Measurements from ENCODE around the gene GNAO1. TPM values are rescaled to one million over a fixed set of nuclear protein-coding genes. Genes with fewer than 3 reads are reported as not detected.
A peak's percentile ranks its signal among the peaks of the same experiment; 100 is the strongest.

GNAO1 gene
- total RNA-seq, 1 donor from 2014 or later: 1.8 TPM

- no peak for DNase-seq
Measured at GRCh38 chr16:56349711-56350161, 158.4 kb downstream of the GNAO1 start.

GRCh38 chr16:56350491-56351405 is 159.5 kb downstream of the GNAO1 start:
- no peak for DNase-seq

GRCh38 chr16:56351481-56351880 is 160.2 kb downstream of the GNAO1 start:
- DNase-seq: no peak

- DNase-seq: no peak
Measured at GRCh38 chr16:56352351-56353053, 161.2 kb downstream of the GNAO1 start.

- no peak for DNase-seq
Measured at GRCh38 chr16:56353054-56353921, 162.0 kb downstream of the GNAO1 start.

GRCh38 chr16:56354016-56354415 is 162.7 kb downstream of the GNAO1 start:
- DNase-seq: no peak

- no peak for DNase-seq
Measured at GRCh38 chr16:56354746-56355145, 163.5 kb downstream of the GNAO1 start.

GRCh38 chr16:56355221-56355620 is 163.9 kb downstream of the GNAO1 start:
- DNase-seq: no peak

- no peak for DNase-seq
Measured at GRCh38 chr16:56355786-56356275, 164.5 kb downstream of the GNAO1 start.

GRCh38 chr16:56356276-56357240 is 165.3 kb downstream of the GNAO1 start:
- DNase-seq: peak; percentile 47

GRCh38 chr16:56357241-56357764 is 166.0 kb downstream of the GNAO1 start:
- peak; percentile 23 for DNase-seq

- DNase-seq: no peak
Measured at GRCh38 chr16:56357765-56358322, 166.6 kb downstream of the GNAO1 start.

GRCh38 chr16:56360117-56361008 is 169.1 kb downstream of the GNAO1 start:
- DNase-seq: no peak

GRCh38 chr16:56362057-56362655 is 170.9 kb downstream of the GNAO1 start:
- no peak for DNase-seq

GRCh38 chr16:56362706-56363105 is 171.4 kb downstream of the GNAO1 start:
- DNase-seq: no peak

- no peak for DNase-seq
Measured at GRCh38 chr16:56363181-56363716, 172.0 kb downstream of the GNAO1 start.

- DNase-seq: no peak
Measured at GRCh38 chr16:56363781-56364565, 172.7 kb downstream of the GNAO1 start.

GRCh38 chr16:56364865-56365264 is 173.6 kb downstream of the GNAO1 start:
- DNase-seq: no peak

All from skin of body (tissue), 2 donors.